ENCODE data around the gene MAEA. TPM values are rescaled to one million over a fixed set of nuclear protein-coding genes. Genes with fewer than 3 reads are reported as not detected.

MAEA gene
- total RNA-seq, 2 donors from 2014 or later, result 76.0 to 110 TPM

GRCh38 chr4:1253831-1254230 is 35.9 kb upstream of the MAEA start:
- TF ChIP-seq POLR2AphosphoS5 (IDR thresholded peaks at IDR 0.05), result no peak
- TF ChIP-seq POLR2A (IDR thresholded peaks at IDR 0.05), result no peak
- TF ChIP-seq, protein P1, sequence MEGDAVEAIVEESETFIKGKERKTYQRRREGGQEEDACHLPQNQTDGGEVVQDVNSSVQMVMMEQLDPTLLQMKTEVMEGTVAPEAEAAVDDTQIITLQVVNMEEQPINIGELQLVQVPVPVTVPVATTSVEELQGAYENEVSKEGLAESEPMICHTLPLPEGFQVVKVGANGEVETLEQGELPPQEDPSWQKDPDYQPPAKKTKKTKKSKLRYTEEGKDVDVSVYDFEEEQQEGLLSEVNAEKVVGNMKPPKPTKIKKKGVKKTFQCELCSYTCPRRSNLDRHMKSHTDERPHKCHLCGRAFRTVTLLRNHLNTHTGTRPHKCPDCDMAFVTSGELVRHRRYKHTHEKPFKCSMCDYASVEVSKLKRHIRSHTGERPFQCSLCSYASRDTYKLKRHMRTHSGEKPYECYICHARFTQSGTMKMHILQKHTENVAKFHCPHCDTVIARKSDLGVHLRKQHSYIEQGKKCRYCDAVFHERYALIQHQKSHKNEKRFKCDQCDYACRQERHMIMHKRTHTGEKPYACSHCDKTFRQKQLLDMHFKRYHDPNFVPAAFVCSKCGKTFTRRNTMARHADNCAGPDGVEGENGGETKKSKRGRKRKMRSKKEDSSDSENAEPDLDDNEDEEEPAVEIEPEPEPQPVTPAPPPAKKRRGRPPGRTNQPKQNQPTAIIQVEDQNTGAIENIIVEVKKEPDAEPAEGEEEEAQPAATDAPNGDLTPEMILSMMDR (IDR thresholded peaks at IDR 0.05), result no peak
- no peaks in the 10 kb centered on the region for H3K9me3 ChIP-seq
- no peak overlapping the region for H3K4me3 ChIP-seq
- 94% methylated on average over 5 of the region's 5 CpGs for WGBS
- H3K4me1 ChIP-seq (replicated peaks), result peaks cover 8% of the 10 kb centered on the region
- intact Hi-C loops (cut with DNase I), result no loop called here
- no peaks in the 10 kb centered on the region for H3K27me3 ChIP-seq (replicated peaks; ENCODE audit: insufficient read depth)
- no peak overlapping the region for H3K27ac ChIP-seq
- H3K36me3 ChIP-seq, result no peaks in the 10 kb centered on the region
- DNase-seq (ENCODE audit: low spot score), result no peak

DNA sequence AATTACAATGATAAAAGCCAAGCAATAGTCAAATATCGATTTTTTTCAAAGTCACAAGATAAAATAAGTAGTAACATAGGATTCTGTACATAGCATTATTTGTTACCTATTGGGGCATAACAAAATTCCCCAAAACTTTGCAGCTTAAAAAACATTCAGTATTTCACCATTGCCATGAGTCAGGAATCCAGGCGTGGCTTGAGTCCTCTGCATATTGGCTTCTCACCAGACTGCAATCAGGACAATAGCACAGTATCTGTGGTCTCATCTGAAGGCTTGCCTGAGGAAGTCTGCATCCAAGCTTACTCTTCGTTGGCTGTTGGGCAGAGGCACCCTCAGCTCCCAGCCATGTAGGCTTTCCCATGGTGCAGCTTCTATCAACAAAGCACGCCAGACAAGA is 34.5 kb upstream of the MAEA start:
- Histone ChIP-seq H3K27ac (no peak overlapping the region), H3K27me3 (replicated peaks; ENCODE audit: insufficient read depth) (no peaks in the 10 kb centered on the region), H3K4me1 (replicated peaks) (peaks cover 6% of the 10 kb centered on the region), H3K36me3 (no peaks in the 10 kb centered on the region), H3K9me3 (no peaks in the 10 kb centered on the region), H3K4me3 (no peak overlapping the region)
- no peak for TF ChIP-seq POLR2AphosphoS5 (IDR thresholded peaks at IDR 0.05)
- TF ChIP-seq, protein P1 (IDR thresholded peaks at IDR 0.05), result no peak
- no peak for TF ChIP-seq POLR2A (IDR thresholded peaks at IDR 0.05)
- WGBS, result 96% methylated on average over 4 of the region's 4 CpGs
- intact Hi-C loops (cut with DNase I), result no loop called here
- no peak for DNase-seq (ENCODE audit: low spot score)

GRCh38 chr4:1255699-1256098 is 34.0 kb upstream of the MAEA start:
- Histone ChIP-seq H3K9me3 (no peaks in the 10 kb centered on the region), H3K27me3 (replicated peaks; ENCODE audit: insufficient read depth) (no peaks in the 10 kb centered on the region), H3K27ac (no peak overlapping the region), H3K36me3 (no peaks in the 10 kb centered on the region), H3K4me3 (no peak overlapping the region), H3K4me1 (replicated peaks) (peaks cover under 1% of the 10 kb centered on the region)
- TF ChIP-seq POLR2A (IDR thresholded peaks at IDR 0.05) (no peak), POLR2AphosphoS5 (IDR thresholded peaks at IDR 0.05) (no peak)
- TF ChIP-seq, protein P1 (IDR thresholded peaks at IDR 0.05), result no peak
- DNase-seq (ENCODE audit: low spot score), result no peak
- WGBS, result 95% methylated on average over 2 of the region's 2 CpGs
- intact Hi-C loops (cut with DNase I), result no loop called here

- Histone ChIP-seq H3K9me3 (no peaks in the 10 kb centered on the region), H3K4me3 (no peak overlapping the region), H3K4me1 (replicated peaks) (no peaks in the 10 kb centered on the region), H3K27ac (no peak overlapping the region), H3K36me3 (no peaks in the 10 kb centered on the region), H3K27me3 (replicated peaks; ENCODE audit: insufficient read depth) (no peaks in the 10 kb centered on the region)
- TF ChIP-seq POLR2A (IDR thresholded peaks at IDR 0.05) (no peak), POLR2AphosphoS5 (IDR thresholded peaks at IDR 0.05) (no peak)
- TF ChIP-seq, protein P1 (IDR thresholded peaks at IDR 0.05), result no peak
- no peak for DNase-seq (ENCODE audit: low spot score)
- intact Hi-C loops (cut with DNase I), result no loop called here
- 95% methylated on average over 2 of the region's 2 CpGs for WGBS
Measured at GRCh38 chr4:1258457-1258856, 31.2 kb upstream of the MAEA start.

GRCh38 chr4:1259966-1260365 is 29.7 kb upstream of the MAEA start:
- DNase-seq (ENCODE audit: low spot score), result no peak
- intact Hi-C loops (cut with DNase I), result no loop called here
- Histone ChIP-seq H3K4me1 (replicated peaks) (no peaks in the 10 kb centered on the region), H3K27me3 (replicated peaks; ENCODE audit: insufficient read depth) (no peaks in the 10 kb centered on the region), H3K27ac (no peak overlapping the region), H3K4me3 (no peak overlapping the region), H3K9me3 (no peaks in the 10 kb centered on the region), H3K36me3 (no peaks in the 10 kb centered on the region)
- WGBS, result 87% methylated on average over 4 of the region's 4 CpGs
- TF ChIP-seq, protein P1 (IDR thresholded peaks at IDR 0.05), result no peak
- TF ChIP-seq POLR2AphosphoS5 (IDR thresholded peaks at IDR 0.05) (no peak), POLR2A (IDR thresholded peaks at IDR 0.05) (no peak)
